HEK293 (cell line): ENCODE data around the gene NR2C2.

ENCODE experiments used
- CTCF ChIA-PET: fragments of 350-600 bp; formaldehyde crosslinking; extraction: SDS; loops from one replicate; lab custom pipeline; 2021; ENCODE audit warnings: antibody characterized with exemption; lab: Yijun Ruan, JAX
- POLR2A ChIA-PET: fragments of 300-600 bp; formaldehyde crosslinking; extraction: SDS; loops from one replicate; lab custom pipeline; 2020; ENCODE audit warnings: antibody characterized with exemption, inconsistent platforms; lab: Yijun Ruan, JAX
- H3K27ac ChIP-seq: fragments of 200-500 bp; sonication (Bioruptor generic); 2 replicates; pipeline ENCODE4 v1.5.1; 2014; ENCODE audit warnings: low read depth, low read length, control low read depth, inconsistent platforms; ENCODE audit errors: extremely low read depth
- H3K36me3 ChIP-seq, 2 experiments: fragments of 200-500 bp in 1 of 2; sonication (Bioruptor generic) in 1 of 2; 1 replicate in 1 of 2; 2 replicates in 1 of 2; pipeline ENCODE4 v1.5.1; 2014 to 2017; ENCODE audit warnings: inconsistent platforms in 2 of 2, low read length in 2 of 2; ENCODE audit not compliant: control insufficient read depth in 2 of 2, insufficient read depth in 1 of 2
- H3K4me1 ChIP-seq: fragments of 200-500 bp; sonication (Bioruptor generic); 2 replicates; pipeline ENCODE4 v1.5.1; 2014; ENCODE audit warnings: mild to moderate bottlenecking, low read length, inconsistent platforms; ENCODE audit not compliant: control insufficient read depth, insufficient read depth
- H3K4me3 ChIP-seq: 2 replicates; pipeline ENCODE4 v1.5.1; 2011; ENCODE audit warnings: low read depth, mild to moderate bottlenecking, control low read depth, low read length, moderate library complexity
- H3K9me3 ChIP-seq: fragments of 200-500 bp; sonication (Bioruptor generic); 2 replicates; pipeline ENCODE4 v1.5.1; 2014; ENCODE audit warnings: low read depth, low read length, inconsistent platforms; ENCODE audit not compliant: control insufficient read depth, insufficient read depth
- BCL11B ChIP-seq: fragments of 450-650 bp; formaldehyde crosslinking; IDR thresholded peaks from 2 replicates; pipeline ENCODE4 v1.5.1; 2016; ENCODE audit warnings: low read depth, missing biosample characterization, missing genetic modification characterization
- FEZF1 ChIP-seq: fragments of 450-650 bp; formaldehyde crosslinking; IDR thresholded peaks from 2 replicates; pipeline ENCODE4 v1.5.1; 2016; ENCODE audit warnings: missing biosample characterization, missing genetic modification characterization
- KLF16 ChIP-seq: fragments of 450-650 bp; formaldehyde crosslinking; IDR thresholded peaks from 2 replicates; pipeline ENCODE4 v1.5.1; 2017; ENCODE audit warnings: missing biosample characterization, missing genetic modification characterization
- OVOL3 ChIP-seq: fragments of 450-650 bp; formaldehyde crosslinking; IDR thresholded peaks from 2 replicates; pipeline ENCODE4 v1.5.1; 2016; ENCODE audit warnings: missing biosample characterization, missing genetic modification characterization
- ZIC2 ChIP-seq: fragments of 450-650 bp; formaldehyde crosslinking; IDR thresholded peaks from 2 replicates; pipeline ENCODE4 v1.5.1; 2016; ENCODE audit warnings: missing biosample characterization, missing genetic modification characterization
- ZNF184 ChIP-seq: fragments of 450-650 bp; IDR thresholded peaks from 2 replicates; pipeline ENCODE4 v1.5.1; 2018; ENCODE audit warnings: missing biosample characterization, mild to moderate bottlenecking, missing genetic modification characterization
- ZNF248 ChIP-seq: fragments of 450-650 bp; formaldehyde crosslinking; IDR thresholded peaks from 2 replicates; pipeline ENCODE4 v1.5.1; 2017; ENCODE audit warnings: missing biosample characterization, missing genetic modification characterization
- ZNF354C ChIP-seq: fragments of 450-650 bp; formaldehyde crosslinking; IDR thresholded peaks from 2 replicates; pipeline ENCODE4 v1.5.1; 2016; ENCODE audit warnings: missing biosample characterization, missing genetic modification characterization, low read depth, borderline replicate concordance
- ZNF426 ChIP-seq: fragments of 450-650 bp; formaldehyde crosslinking; IDR thresholded peaks from 2 replicates; pipeline ENCODE4 v1.5.1; 2017; ENCODE audit warnings: missing biosample characterization, missing genetic modification characterization, mild to moderate bottlenecking, inconsistent platforms, moderate library complexity
- ZNF510 ChIP-seq: fragments of 450-650 bp; formaldehyde crosslinking; IDR thresholded peaks from 2 replicates; pipeline ENCODE4 v1.5.1; 2018; ENCODE audit warnings: mild to moderate bottlenecking, missing genetic modification characterization, missing biosample characterization; ENCODE audit not compliant: insufficient replicate concordance
- ZNF645 ChIP-seq: fragments of 450-650 bp; formaldehyde crosslinking; IDR thresholded peaks from 2 replicates; pipeline ENCODE4; 2016; ENCODE audit warnings: missing biosample characterization, missing genetic modification characterization
- ZNF658 ChIP-seq: fragments of 450-650 bp; formaldehyde crosslinking; IDR thresholded peaks from 2 replicates; pipeline ENCODE4; 2016; ENCODE audit warnings: missing biosample characterization, missing genetic modification characterization
- ZNF704 ChIP-seq: fragments of 450-650 bp; formaldehyde crosslinking; IDR thresholded peaks from 2 replicates; pipeline ENCODE4 v1.5.1; 2016; ENCODE audit warnings: missing biosample characterization, missing genetic modification characterization
- TF ChIP-seq, protein P1 (sequence below): fragments of 450-650 bp; formaldehyde crosslinking; IDR thresholded peaks from 2 replicates; pipeline ENCODE4 v1.5.1; 2017; ENCODE audit warnings: missing biosample characterization, missing genetic modification characterization
- TF ChIP-seq, protein P2 (sequence below): IDR thresholded peaks from 2 replicates; pipeline ENCODE4 v1.6.1; 2011; ENCODE audit warnings: mild to moderate bottlenecking, low read depth, low read length, borderline replicate concordance

Gene NR2C2

DNA sequence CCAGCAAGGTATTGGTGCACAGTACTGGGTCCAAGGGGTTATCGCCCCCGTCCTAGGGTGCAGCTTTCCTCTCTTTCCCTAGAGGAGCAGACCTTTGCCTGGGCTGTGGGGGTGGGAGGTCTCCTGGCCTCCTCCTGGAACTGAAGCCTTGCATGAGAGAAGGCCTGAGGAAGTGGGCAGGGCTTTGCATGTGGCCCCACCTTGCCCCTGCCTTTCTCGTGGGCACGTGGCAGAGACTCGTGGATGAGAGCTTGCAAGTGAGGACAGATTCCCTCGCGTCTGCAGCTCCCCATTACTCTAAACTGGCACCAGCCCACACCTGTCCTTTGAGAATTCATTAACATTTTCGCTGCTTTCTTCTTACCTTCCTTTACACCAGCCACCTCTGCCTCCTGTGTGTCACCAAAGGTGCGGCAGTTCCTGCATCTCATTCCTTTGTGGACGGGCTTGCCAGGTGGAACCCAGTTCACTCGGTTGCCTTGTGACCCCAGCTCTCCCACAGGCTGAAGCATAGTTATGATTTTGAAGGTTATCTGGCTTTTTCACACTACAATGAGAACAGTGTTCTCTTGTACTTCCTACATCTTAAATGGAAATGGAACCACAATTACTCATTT is 40.9 kb upstream of the NR2C2 start:
- CTCF ChIA-PET: interaction anchor here (0.8 kb wide), 1 partner anchor 232 kb away, joined by 3 read pairs; no protein-coding TSS in a partner anchor
- Histone ChIP-seq H3K27ac (no peak overlapping the region), H3K36me3 (no peaks in the 10 kb centered on the region), H3K4me3 (no peak overlapping the region), H3K9me3 (no peaks in the 10 kb centered on the region)
- TF ChIP-seq ZNF426 (no peak), ZNF704 (tag by site-specific recombination) (no peak), FEZF1 (no peak), BCL11B (tag by site-specific recombination) (no peak), ZNF184 (tag by site-specific recombination) (no peak), ZNF354C (no peak)
- TF ChIP-seq, protein P1, sequence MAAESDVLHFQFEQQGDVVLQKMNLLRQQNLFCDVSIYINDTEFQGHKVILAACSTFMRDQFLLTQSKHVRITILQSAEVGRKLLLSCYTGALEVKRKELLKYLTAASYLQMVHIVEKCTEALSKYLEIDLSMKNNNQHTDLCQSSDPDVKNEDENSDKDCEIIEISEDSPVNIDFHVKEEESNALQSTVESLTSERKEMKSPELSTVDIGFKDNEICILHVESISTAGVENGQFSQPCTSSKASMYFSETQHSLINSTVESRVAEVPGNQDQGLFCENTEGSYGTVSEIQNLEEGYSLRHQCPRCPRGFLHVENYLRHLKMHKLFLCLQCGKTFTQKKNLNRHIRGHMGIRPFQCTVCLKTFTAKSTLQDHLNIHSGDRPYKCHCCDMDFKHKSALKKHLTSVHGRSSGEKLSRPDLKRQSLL (tag by site-specific recombination): no peak
- TF ChIP-seq, all 188 proteins: peak for 0
- POLR2A ChIA-PET: no interaction called here
- no peaks in the 10 kb centered on the region for H3K4me1 ChIP-seq

GRCh38 chr3:14907043-14907966 is 40.1 kb upstream of the NR2C2 start:
- Histone ChIP-seq H3K36me3 (no peaks in the 10 kb centered on the region), H3K27ac (no peak overlapping the region), H3K9me3 (no peaks in the 10 kb centered on the region), H3K4me1 (no peaks in the 10 kb centered on the region), H3K4me3 (no peak overlapping the region)
- CTCF ChIA-PET: interaction anchor here (0.9 kb wide), 1 partner anchor 247 kb away, joined by 3 read pairs; no protein-coding TSS in a partner anchor
- POLR2A ChIA-PET: no interaction called here
- TF ChIP-seq ZIC2 (tag by site-specific recombination): peak; percentile 76
- no peak for TF ChIP-seq ZNF658 (tag by site-specific recombination)

DNA sequence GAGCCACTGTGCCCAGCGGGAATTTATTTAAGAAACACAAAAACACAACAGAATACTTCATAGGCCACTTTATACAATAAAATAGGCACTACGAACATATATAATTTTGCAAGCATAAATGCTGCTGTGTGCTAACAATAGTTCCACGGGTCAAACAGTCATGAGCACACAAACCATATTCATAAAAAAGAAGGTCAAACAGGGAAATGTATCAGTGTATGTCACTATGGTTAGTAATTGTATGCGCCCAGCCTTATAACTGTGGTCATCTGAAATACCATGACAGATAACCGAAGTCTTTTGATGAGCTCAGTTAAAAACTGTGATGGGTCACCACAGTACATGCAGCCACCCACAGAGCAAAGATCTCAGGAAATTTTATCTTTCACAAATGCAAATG is 38.1 kb upstream of the NR2C2 start:
- POLR2A ChIA-PET: no interaction called here
- no peaks in the 10 kb centered on the region for H3K4me1 ChIP-seq
- CTCF ChIA-PET: interaction anchor here (1.5 kb wide), 1 partner anchor 12 kb away, joined by 3 read pairs; no protein-coding TSS in a partner anchor
- no peaks in the 10 kb centered on the region for H3K9me3 ChIP-seq
- TF ChIP-seq ZNF645 (tag by site-specific recombination): no peak
- no peak for TF ChIP-seq KLF16 (tag by site-specific recombination)
- no peak for TF ChIP-seq ZNF510 (tag by site-specific recombination)
- TF ChIP-seq OVOL3 (tag by site-specific recombination): no peak
- TF ChIP-seq ZNF248 (tag by site-specific recombination): no peak
- TF ChIP-seq, protein P2, sequence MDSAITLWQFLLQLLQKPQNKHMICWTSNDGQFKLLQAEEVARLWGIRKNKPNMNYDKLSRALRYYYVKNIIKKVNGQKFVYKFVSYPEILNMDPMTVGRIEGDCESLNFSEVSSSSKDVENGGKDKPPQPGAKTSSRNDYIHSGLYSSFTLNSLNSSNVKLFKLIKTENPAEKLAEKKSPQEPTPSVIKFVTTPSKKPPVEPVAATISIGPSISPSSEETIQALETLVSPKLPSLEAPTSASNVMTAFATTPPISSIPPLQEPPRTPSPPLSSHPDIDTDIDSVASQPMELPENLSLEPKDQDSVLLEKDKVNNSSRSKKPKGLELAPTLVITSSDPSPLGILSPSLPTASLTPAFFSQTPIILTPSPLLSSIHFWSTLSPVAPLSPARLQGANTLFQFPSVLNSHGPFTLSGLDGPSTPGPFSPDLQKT: no peak
- H3K27ac ChIP-seq: no peak overlapping the region
- no peaks in the 10 kb centered on the region for H3K36me3 ChIP-seq
- H3K4me3 ChIP-seq: no peak overlapping the region
